B cell (primary cell): ENCODE measurements around the gene PRDM2. TPM values are rescaled to one million over a fixed set of nuclear protein-coding genes. Genes with fewer than 3 reads are reported as not detected.

Experiments
- ATAC-seq: fragments of 200-7000 bp; cut with Tn5 transposase; one replicate; pipeline ENCODE4 v1.10.0; 2021; ENCODE audit warnings: low read depth, mild to moderate bottlenecking, moderate number of reproducible peaks, moderate library complexity
- CTCF ChIA-PET: fragments of 350-600 bp; sonication (Branson Sonifier 250); formaldehyde crosslinking; loops from one replicate; lab custom pipeline; 2021; ENCODE audit warnings: antibody characterized with exemption, inconsistent platforms; lab: Charles Lee
- POLR2A ChIA-PET: fragments of 350-600 bp; sonication (Branson Sonifier 250); formaldehyde crosslinking; loops from one replicate; lab custom pipeline; 2021; ENCODE audit warnings: antibody characterized with exemption; lab: Charles Lee
- DNase-seq: peaks from one replicate; pipeline ENCODE4 v3.0.0; 2013
- H2AFZ ChIP-seq: 2 replicates; pipeline ENCODE4 v1.6.1; 2012; ENCODE audit warnings: mild to moderate bottlenecking, low read depth, low read length; ENCODE audit not compliant: insufficient read depth, poor library complexity, severe bottlenecking
- H3K27ac ChIP-seq, 2 donors: 1 replicate in 1 of 2; 2 replicates in 1 of 2; pipeline ENCODE4 v1.5.1; 2012 to 2013; ENCODE audit warnings: low read length in 2 of 2, mild to moderate bottlenecking in 2 of 2, moderate library complexity in 1 of 2
- H3K27me3 ChIP-seq, 4 experiments: fragments of 200-600 bp in 1 of 4; sonication (generic) in 1 of 4; replicated peaks in 1 of 4; 1 replicate in 2 of 4; 2 replicates in 2 of 4; pipeline versions ENCODE4 v1.6.1 to v1.7.0; 2013 to 2016; ENCODE audit warnings: low read length in 3 of 4, mild to moderate bottlenecking in 2 of 4, mixed read lengths in 1 of 4, moderate library complexity in 1 of 4; ENCODE audit not compliant: insufficient read depth in 4 of 4, control insufficient read depth in 3 of 4; ENCODE audit errors: control extremely low read depth in 1 of 4
- H3K36me3 ChIP-seq, 2 experiments: replicated peaks in 1 of 2; 1 replicate in 1 of 2; 2 replicates in 1 of 2; pipeline versions ENCODE4 v1.6.1 to v1.7.1; 2013; ENCODE audit warnings: low read length in 1 of 2; ENCODE audit not compliant: insufficient read depth in 2 of 2, control insufficient read depth in 1 of 2; ENCODE audit errors: control extremely low read depth in 1 of 2, extremely low read depth in 1 of 2
- H3K4me1 ChIP-seq, 2 donors: fragments of 200-600 bp in 1 of 2; sonication (generic) in 1 of 2; 1 replicate in 1 of 2; 2 replicates in 1 of 2; pipeline versions ENCODE4 v1.5.1 to v1.6.1; 2013 to 2017; ENCODE audit warnings: low read length in 2 of 2; ENCODE audit not compliant: control insufficient read depth in 2 of 2, insufficient read depth in 2 of 2
- H3K4me2 ChIP-seq: replicated peaks from 2 replicates; pipeline ENCODE3; 2012; ENCODE audit warnings: mild to moderate bottlenecking, low read depth, low read length; ENCODE audit not compliant: poor library complexity, severe bottlenecking
- H3K4me3 ChIP-seq, 5 experiments: fragments of 200-600 bp in 1 of 5; sonication (generic) in 1 of 5; 1 replicate in 3 of 5; 2 replicates in 2 of 5; pipeline versions ENCODE4 v1.5.1 to v1.7.0; 2011 to 2016; ENCODE audit warnings: low read length in 4 of 5, mild to moderate bottlenecking in 4 of 5, low read depth in 2 of 5, control low read depth in 1 of 5, moderate library complexity in 1 of 5; ENCODE audit not compliant: insufficient read depth in 1 of 5; ENCODE audit errors: control extremely low read depth in 1 of 5, extremely low read depth in 1 of 5
- H3K79me2 ChIP-seq: fragments of 200-600 bp; sonication (generic); one replicate; pipeline ENCODE4 v1.6.0; 2016; ENCODE audit warnings: low read length; ENCODE audit not compliant: control insufficient read depth, insufficient read depth
- H3K9ac ChIP-seq: fragments of 200-600 bp; sonication (generic); 2 replicates; pipeline ENCODE4 v1.6.1; 2017; ENCODE audit warnings: mild to moderate bottlenecking, low read length, moderate library complexity
- H3K9me3 ChIP-seq, 3 donors: one replicate each; pipeline versions ENCODE4 v1.6.1 to v1.7.1; 2013; ENCODE audit warnings: low read length in 2 of 3; ENCODE audit not compliant: control insufficient read depth in 2 of 3, insufficient read depth in 1 of 3; ENCODE audit errors: control extremely low read depth in 1 of 3
- H4K20me1 ChIP-seq: 2 replicates; pipeline ENCODE4 v1.6.0; 2012; ENCODE audit warnings: mild to moderate bottlenecking, low read length; ENCODE audit not compliant: insufficient read depth, control insufficient read depth, poor library complexity, severe bottlenecking
- H3K27ac Mint-ChIP-seq: one replicate; pipeline ENCODE4 v1.8.0; 2021; ENCODE audit warnings: mixed read lengths
- H3K27me3 Mint-ChIP-seq: one replicate; pipeline ENCODE4 v1.8.0; 2021; ENCODE audit warnings: mixed read lengths
- H3K4me1 Mint-ChIP-seq: one replicate; pipeline ENCODE4 v1.8.0; 2021; ENCODE audit warnings: mixed read lengths
- H3K4me3 Mint-ChIP-seq: one replicate; pipeline ENCODE4 v1.8.0; 2021; ENCODE audit warnings: mixed read lengths
- H3K9me3 Mint-ChIP-seq: one replicate; pipeline ENCODE4 v1.8.0; 2022; ENCODE audit warnings: mixed read lengths; ENCODE audit not compliant: insufficient read depth
- EZH2 ChIP-seq: IDR thresholded peaks from 2 replicates; pipeline ENCODE4 v1.6.1; 2012; ENCODE audit warnings: borderline replicate concordance, low read depth, mild to moderate bottlenecking, moderate library complexity, low read length; ENCODE audit not compliant: insufficient read depth, poor library complexity, severe bottlenecking
- WGBS: methylation state at CpG from one replicate; pipeline ENCODE4 v1.1.5; 2013; ENCODE audit warnings: missing lambda C conversion rate; ENCODE audit not compliant: insufficient coverage; 5-methylcytosine and 5-hydroxymethylcytosine counted together
- intact Hi-C: fragments of 100-400 bp; cut with micrococcal nuclease; formaldehyde crosslinking; loops from one replicate; pipeline ENCODE4 v1.10.0; 2022
- polyA plus RNA-seq: library from polyadenylated mRNA; depleted of rRNA; stranded (reverse); fragments of >200 nt; gene quantifications from 2 replicates; pipeline ENCODE4 v1.2.3, GENCODE V29; 2012
- total RNA-seq, 2 donors: library from RNA; stranded (reverse); fragments of 120-200 nt in 1 of 2; gene quantifications; 1 replicate in 1 of 2; 2 replicates in 1 of 2; pipeline versions ENCODE4 v1.2.3 to v1.2.4, GENCODE V29; 2013 to 2022
- TF ChIP-seq, protein P1 (sequence below): fragments of 200-600 bp; IDR thresholded peaks from one replicate; pipeline ENCODE4 v1.8.0; 2022; ENCODE audit warnings: antibody characterized with exemption, mild to moderate bottlenecking

Gene PRDM2
- total and polyA plus RNA-seq, 2 donors (not counting 1 experiment from before 2014, with no cell fraction given), result 50.1 to 432 TPM

DNA sequence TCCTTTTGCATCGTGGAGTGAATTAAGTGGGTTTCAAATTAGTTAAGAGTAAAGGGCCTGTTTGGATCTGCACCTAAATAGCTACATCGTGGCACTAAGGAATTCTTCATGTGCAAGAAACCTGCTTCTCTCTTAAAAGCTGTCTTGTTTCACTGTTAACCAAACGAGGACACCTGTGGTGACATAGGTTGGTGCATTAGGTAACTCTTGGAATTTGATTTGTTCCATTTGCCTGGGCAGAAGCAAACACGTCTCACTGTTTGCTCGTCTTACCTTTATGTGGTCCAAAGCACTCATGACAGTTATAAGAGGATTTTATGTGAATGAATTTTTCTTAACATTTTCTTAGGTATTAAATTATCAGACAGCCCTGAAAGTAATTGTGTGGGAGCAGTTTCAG is 60.9 kb downstream of the PRDM2 start:
- ChIA-PET CTCF (interaction anchor here (0.7 to 2.0 kb wide), 6 partner anchors 12 to 95 kb away, joined by 3 to 7 read pairs (median 3); no protein-coding TSS in a partner anchor), POLR2A (no interaction called here)
- H3K27me3 ChIP-seq, result no peaks in the 10 kb centered on the region
- H3K4me3 ChIP-seq, result no peak overlapping the region
- Mint-ChIP-seq H3K27me3 (no peaks in the 10 kb centered on the region), H3K27ac (peak overlapping the region; percentile 8), H3K9me3 (no peaks in the 10 kb centered on the region), H3K4me1 (peaks cover 89% of the 10 kb centered on the region), H3K4me3 (peak overlapping the region; percentile 12)
- intact Hi-C loops, result loop anchor here (5.0 kb wide), 1 partner anchor 34 kb away; no protein-coding TSS in a partner anchor
- peak overlapping the region in 1 of 2 donors; percentile 13 for H3K27ac ChIP-seq
- peaks cover 98% of the 10 kb centered on the region for H4K20me1 ChIP-seq
- no peak overlapping the region for H3K9ac ChIP-seq
- no peaks in the 10 kb centered on the region for H3K9me3 ChIP-seq
- peaks cover 9 to 32% of the 10 kb centered on the region in 2 experiments for H3K36me3 ChIP-seq
- peaks cover 63 to 79% of the 10 kb centered on the region in 2 donors for H3K4me1 ChIP-seq
- no peak for ATAC-seq
- H3K79me2 ChIP-seq, result peaks cover 100% of the 10 kb centered on the region
- no peak for DNase-seq
- TF ChIP-seq, protein P1, sequence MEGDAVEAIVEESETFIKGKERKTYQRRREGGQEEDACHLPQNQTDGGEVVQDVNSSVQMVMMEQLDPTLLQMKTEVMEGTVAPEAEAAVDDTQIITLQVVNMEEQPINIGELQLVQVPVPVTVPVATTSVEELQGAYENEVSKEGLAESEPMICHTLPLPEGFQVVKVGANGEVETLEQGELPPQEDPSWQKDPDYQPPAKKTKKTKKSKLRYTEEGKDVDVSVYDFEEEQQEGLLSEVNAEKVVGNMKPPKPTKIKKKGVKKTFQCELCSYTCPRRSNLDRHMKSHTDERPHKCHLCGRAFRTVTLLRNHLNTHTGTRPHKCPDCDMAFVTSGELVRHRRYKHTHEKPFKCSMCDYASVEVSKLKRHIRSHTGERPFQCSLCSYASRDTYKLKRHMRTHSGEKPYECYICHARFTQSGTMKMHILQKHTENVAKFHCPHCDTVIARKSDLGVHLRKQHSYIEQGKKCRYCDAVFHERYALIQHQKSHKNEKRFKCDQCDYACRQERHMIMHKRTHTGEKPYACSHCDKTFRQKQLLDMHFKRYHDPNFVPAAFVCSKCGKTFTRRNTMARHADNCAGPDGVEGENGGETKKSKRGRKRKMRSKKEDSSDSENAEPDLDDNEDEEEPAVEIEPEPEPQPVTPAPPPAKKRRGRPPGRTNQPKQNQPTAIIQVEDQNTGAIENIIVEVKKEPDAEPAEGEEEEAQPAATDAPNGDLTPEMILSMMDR, result no peak
- TF ChIP-seq EZH2, result no peak
- H2AFZ ChIP-seq, result no peak overlapping the region
- no peak overlapping the region for H3K4me2 ChIP-seq
- WGBS, result no CpG with 5 or more reads among the region's 5 CpGs

DNA sequence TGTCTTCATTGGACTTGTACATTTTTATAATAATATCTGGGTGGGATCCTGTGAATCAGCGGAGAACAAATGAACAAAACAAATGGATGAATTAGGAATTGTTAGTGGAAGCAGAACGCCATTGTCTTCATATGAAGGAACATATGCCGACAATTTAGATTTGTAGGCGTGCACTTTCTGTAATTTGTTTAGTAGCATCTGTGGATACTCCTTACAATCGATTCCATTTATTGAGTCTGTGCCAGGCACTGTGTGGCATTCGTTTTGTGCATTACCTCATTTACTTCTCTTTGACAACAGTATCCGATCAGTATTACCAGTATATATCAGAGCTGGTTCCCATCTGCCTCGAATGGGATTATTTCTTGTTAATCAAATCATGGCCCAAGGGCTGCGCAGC is 61.9 kb downstream of the PRDM2 start:
- 100% methylated on average over 3 of the region's 9 CpGs for WGBS
- no peak for TF ChIP-seq EZH2
- TF ChIP-seq, protein P1, result no peak
- H3K79me2 ChIP-seq, result peaks cover 100% of the 10 kb centered on the region
- intact Hi-C loops, result loop anchor here (5.0 kb wide), 1 partner anchor 35 kb away; no protein-coding TSS in a partner anchor
- H3K27ac Mint-ChIP-seq, result no peak overlapping the region
- ChIA-PET POLR2A (interaction anchor here (1.6 kb wide), 1 partner anchor 11 kb away, joined by 4 read pairs; no protein-coding TSS in a partner anchor), CTCF (interaction anchor here (0.6 to 1.3 kb wide), 4 partner anchors 11 to 94 kb away, joined by 3 to 5 read pairs (median 4); no protein-coding TSS in a partner anchor)
- no peaks in the 10 kb centered on the region for H3K27me3 Mint-ChIP-seq
- DNase-seq (no peak), ATAC-seq (no peak)
- H3K9me3 ChIP-seq, result no peaks in the 10 kb centered on the region
- H3K4me1 Mint-ChIP-seq, result peaks cover 90% of the 10 kb centered on the region
- H3K4me3 ChIP-seq, result no peak overlapping the region
- peaks cover 55 to 75% of the 10 kb centered on the region in 2 donors for H3K4me1 ChIP-seq
- no peaks in the 10 kb centered on the region for H3K9me3 Mint-ChIP-seq
- no peak overlapping the region for H3K27ac ChIP-seq
- H3K4me3 Mint-ChIP-seq, result no peak overlapping the region
- no peak overlapping the region for H2AFZ ChIP-seq
- H3K27me3 ChIP-seq, result no peaks in the 10 kb centered on the region
- H3K36me3 ChIP-seq, result peaks cover 10 to 36% of the 10 kb centered on the region in 2 experiments
- H4K20me1 ChIP-seq, result peaks cover 98% of the 10 kb centered on the region
- H3K9ac ChIP-seq, result no peak overlapping the region
- no peak overlapping the region for H3K4me2 ChIP-seq
